ENCODE measurements around the gene PRRG4. TPM values are rescaled to one million over a fixed set of nuclear protein-coding genes. Genes with fewer than 3 reads are reported as not detected.

PRRG4 gene
- total and polyA plus RNA-seq, 2 experiments from 2014 or later: 1.6 to 1.9 TPM

- Mint-ChIP-seq H3K4me3 (no peak overlapping the region), H3K27ac (no peak overlapping the region), H3K4me1 (peaks cover 13% of the 10 kb centered on the region; the same call in 2 of the 3 replicates), H3K27me3 (ENCODE audit: insufficient read depth, low read depth, poor library complexity) (peaks cover 19% of the 10 kb centered on the region), H3K9me3 (no peaks in the 10 kb centered on the region), H3K36me3 (ENCODE audit: low read depth) (no peaks in the 10 kb centered on the region)
- H3K9me2 ChIP-seq (ENCODE audit: insufficient read depth): no peaks in the 10 kb centered on the region
- DNase-seq (ENCODE audit: low spot score): no peak
- H3K79me2 ChIP-seq (replicated peaks; ENCODE audit: insufficient read depth): no peaks in the 10 kb centered on the region
- no peak overlapping the region for H3K4me2 ChIP-seq
- H3K27me3 ChIP-seq (ENCODE audit: insufficient read depth): peaks cover 26% of the 10 kb centered on the region
- TF ChIP-seq, protein P1, sequence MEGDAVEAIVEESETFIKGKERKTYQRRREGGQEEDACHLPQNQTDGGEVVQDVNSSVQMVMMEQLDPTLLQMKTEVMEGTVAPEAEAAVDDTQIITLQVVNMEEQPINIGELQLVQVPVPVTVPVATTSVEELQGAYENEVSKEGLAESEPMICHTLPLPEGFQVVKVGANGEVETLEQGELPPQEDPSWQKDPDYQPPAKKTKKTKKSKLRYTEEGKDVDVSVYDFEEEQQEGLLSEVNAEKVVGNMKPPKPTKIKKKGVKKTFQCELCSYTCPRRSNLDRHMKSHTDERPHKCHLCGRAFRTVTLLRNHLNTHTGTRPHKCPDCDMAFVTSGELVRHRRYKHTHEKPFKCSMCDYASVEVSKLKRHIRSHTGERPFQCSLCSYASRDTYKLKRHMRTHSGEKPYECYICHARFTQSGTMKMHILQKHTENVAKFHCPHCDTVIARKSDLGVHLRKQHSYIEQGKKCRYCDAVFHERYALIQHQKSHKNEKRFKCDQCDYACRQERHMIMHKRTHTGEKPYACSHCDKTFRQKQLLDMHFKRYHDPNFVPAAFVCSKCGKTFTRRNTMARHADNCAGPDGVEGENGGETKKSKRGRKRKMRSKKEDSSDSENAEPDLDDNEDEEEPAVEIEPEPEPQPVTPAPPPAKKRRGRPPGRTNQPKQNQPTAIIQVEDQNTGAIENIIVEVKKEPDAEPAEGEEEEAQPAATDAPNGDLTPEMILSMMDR (conservative IDR thresholded peaks at IDR 0.05; ENCODE audit: low read depth in 2 of 2): no peak
- TF ChIP-seq ZNF331 (CRISPR knock-in tag; IDR thresholded peaks at IDR 0.05; ENCODE audit: low read depth): no peak
- no peaks in the 10 kb centered on the region for H4K20me1 ChIP-seq (replicated peaks; ENCODE audit: insufficient read depth)
- H2AFZ ChIP-seq: no peak overlapping the region
- H3K27ac ChIP-seq (ENCODE audit: low read depth): no peak overlapping the region
- H3K4me1 ChIP-seq (ENCODE audit: insufficient read depth): peaks cover 9% of the 10 kb centered on the region
- no peak for ATAC-seq
- no peaks in the 10 kb centered on the region for H3K36me3 ChIP-seq (ENCODE audit: insufficient read depth)
- peaks cover 11% of the 10 kb centered on the region for H3F3A ChIP-seq (replicated peaks; ENCODE audit: low read depth)
- H3K4me3 ChIP-seq: no peak overlapping the region
Observed at GRCh38 chr11:32831221-32831620, 1.5 kb downstream of the PRRG4 start.

- Histone ChIP-seq H3K4me1 (ENCODE audit: insufficient read depth) (peaks cover 4% of the 10 kb centered on the region), H3K79me2 (replicated peaks; ENCODE audit: insufficient read depth) (no peaks in the 10 kb centered on the region), H2AFZ (no peak overlapping the region), H3K9me2 (ENCODE audit: insufficient read depth) (no peaks in the 10 kb centered on the region), H3F3A (replicated peaks; ENCODE audit: low read depth) (peaks cover 11% of the 10 kb centered on the region), H3K36me3 (ENCODE audit: insufficient read depth) (no peaks in the 10 kb centered on the region), H3K4me3 (no peak overlapping the region), H3K27me3 (ENCODE audit: insufficient read depth) (peaks cover 18% of the 10 kb centered on the region), H3K4me2 (no peak overlapping the region), H3K27ac (ENCODE audit: low read depth) (no peak overlapping the region), H4K20me1 (replicated peaks; ENCODE audit: insufficient read depth) (no peaks in the 10 kb centered on the region)
- DNase-seq (ENCODE audit: low spot score) (peak; percentile 21), ATAC-seq (no peak)
- Mint-ChIP-seq H3K36me3 (ENCODE audit: low read depth) (no peaks in the 10 kb centered on the region), H3K27ac (no peak overlapping the region), H3K9me3 (no peaks in the 10 kb centered on the region), H3K27me3 (ENCODE audit: insufficient read depth, low read depth, poor library complexity) (peaks cover 16% of the 10 kb centered on the region), H3K4me3 (no peak overlapping the region), H3K4me1 (peaks cover 13% of the 10 kb centered on the region; the same call in 2 of the 3 replicates)
- TF ChIP-seq ZNF331 (CRISPR knock-in tag; IDR thresholded peaks at IDR 0.05; ENCODE audit: low read depth) (no peak), ZNF114 (CRISPR knock-in tag; IDR thresholded peaks at IDR 0.05) (no peak)
- TF ChIP-seq, protein P2, sequence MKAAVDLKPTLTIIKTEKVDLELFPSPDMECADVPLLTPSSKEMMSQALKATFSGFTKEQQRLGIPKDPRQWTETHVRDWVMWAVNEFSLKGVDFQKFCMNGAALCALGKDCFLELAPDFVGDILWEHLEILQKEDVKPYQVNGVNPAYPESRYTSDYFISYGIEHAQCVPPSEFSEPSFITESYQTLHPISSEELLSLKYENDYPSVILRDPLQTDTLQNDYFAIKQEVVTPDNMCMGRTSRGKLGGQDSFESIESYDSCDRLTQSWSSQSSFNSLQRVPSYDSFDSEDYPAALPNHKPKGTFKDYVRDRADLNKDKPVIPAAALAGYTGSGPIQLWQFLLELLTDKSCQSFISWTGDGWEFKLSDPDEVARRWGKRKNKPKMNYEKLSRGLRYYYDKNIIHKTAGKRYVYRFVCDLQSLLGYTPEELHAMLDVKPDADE (IDR thresholded peaks at IDR 0.05): no peak
- TF ChIP-seq, protein P3, sequence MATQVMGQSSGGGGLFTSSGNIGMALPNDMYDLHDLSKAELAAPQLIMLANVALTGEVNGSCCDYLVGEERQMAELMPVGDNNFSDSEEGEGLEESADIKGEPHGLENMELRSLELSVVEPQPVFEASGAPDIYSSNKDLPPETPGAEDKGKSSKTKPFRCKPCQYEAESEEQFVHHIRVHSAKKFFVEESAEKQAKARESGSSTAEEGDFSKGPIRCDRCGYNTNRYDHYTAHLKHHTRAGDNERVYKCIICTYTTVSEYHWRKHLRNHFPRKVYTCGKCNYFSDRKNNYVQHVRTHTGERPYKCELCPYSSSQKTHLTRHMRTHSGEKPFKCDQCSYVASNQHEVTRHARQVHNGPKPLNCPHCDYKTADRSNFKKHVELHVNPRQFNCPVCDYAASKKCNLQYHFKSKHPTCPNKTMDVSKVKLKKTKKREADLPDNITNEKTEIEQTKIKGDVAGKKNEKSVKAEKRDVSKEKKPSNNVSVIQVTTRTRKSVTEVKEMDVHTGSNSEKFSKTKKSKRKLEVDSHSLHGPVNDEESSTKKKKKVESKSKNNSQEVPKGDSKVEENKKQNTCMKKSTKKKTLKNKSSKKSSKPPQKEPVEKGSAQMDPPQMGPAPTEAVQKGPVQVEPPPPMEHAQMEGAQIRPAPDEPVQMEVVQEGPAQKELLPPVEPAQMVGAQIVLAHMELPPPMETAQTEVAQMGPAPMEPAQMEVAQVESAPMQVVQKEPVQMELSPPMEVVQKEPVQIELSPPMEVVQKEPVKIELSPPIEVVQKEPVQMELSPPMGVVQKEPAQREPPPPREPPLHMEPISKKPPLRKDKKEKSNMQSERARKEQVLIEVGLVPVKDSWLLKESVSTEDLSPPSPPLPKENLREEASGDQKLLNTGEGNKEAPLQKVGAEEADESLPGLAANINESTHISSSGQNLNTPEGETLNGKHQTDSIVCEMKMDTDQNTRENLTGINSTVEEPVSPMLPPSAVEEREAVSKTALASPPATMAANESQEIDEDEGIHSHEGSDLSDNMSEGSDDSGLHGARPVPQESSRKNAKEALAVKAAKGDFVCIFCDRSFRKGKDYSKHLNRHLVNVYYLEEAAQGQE (IDR thresholded peaks at IDR 0.05; ENCODE audit: unreplicated experiment): no peak
- TF ChIP-seq, protein P4, sequence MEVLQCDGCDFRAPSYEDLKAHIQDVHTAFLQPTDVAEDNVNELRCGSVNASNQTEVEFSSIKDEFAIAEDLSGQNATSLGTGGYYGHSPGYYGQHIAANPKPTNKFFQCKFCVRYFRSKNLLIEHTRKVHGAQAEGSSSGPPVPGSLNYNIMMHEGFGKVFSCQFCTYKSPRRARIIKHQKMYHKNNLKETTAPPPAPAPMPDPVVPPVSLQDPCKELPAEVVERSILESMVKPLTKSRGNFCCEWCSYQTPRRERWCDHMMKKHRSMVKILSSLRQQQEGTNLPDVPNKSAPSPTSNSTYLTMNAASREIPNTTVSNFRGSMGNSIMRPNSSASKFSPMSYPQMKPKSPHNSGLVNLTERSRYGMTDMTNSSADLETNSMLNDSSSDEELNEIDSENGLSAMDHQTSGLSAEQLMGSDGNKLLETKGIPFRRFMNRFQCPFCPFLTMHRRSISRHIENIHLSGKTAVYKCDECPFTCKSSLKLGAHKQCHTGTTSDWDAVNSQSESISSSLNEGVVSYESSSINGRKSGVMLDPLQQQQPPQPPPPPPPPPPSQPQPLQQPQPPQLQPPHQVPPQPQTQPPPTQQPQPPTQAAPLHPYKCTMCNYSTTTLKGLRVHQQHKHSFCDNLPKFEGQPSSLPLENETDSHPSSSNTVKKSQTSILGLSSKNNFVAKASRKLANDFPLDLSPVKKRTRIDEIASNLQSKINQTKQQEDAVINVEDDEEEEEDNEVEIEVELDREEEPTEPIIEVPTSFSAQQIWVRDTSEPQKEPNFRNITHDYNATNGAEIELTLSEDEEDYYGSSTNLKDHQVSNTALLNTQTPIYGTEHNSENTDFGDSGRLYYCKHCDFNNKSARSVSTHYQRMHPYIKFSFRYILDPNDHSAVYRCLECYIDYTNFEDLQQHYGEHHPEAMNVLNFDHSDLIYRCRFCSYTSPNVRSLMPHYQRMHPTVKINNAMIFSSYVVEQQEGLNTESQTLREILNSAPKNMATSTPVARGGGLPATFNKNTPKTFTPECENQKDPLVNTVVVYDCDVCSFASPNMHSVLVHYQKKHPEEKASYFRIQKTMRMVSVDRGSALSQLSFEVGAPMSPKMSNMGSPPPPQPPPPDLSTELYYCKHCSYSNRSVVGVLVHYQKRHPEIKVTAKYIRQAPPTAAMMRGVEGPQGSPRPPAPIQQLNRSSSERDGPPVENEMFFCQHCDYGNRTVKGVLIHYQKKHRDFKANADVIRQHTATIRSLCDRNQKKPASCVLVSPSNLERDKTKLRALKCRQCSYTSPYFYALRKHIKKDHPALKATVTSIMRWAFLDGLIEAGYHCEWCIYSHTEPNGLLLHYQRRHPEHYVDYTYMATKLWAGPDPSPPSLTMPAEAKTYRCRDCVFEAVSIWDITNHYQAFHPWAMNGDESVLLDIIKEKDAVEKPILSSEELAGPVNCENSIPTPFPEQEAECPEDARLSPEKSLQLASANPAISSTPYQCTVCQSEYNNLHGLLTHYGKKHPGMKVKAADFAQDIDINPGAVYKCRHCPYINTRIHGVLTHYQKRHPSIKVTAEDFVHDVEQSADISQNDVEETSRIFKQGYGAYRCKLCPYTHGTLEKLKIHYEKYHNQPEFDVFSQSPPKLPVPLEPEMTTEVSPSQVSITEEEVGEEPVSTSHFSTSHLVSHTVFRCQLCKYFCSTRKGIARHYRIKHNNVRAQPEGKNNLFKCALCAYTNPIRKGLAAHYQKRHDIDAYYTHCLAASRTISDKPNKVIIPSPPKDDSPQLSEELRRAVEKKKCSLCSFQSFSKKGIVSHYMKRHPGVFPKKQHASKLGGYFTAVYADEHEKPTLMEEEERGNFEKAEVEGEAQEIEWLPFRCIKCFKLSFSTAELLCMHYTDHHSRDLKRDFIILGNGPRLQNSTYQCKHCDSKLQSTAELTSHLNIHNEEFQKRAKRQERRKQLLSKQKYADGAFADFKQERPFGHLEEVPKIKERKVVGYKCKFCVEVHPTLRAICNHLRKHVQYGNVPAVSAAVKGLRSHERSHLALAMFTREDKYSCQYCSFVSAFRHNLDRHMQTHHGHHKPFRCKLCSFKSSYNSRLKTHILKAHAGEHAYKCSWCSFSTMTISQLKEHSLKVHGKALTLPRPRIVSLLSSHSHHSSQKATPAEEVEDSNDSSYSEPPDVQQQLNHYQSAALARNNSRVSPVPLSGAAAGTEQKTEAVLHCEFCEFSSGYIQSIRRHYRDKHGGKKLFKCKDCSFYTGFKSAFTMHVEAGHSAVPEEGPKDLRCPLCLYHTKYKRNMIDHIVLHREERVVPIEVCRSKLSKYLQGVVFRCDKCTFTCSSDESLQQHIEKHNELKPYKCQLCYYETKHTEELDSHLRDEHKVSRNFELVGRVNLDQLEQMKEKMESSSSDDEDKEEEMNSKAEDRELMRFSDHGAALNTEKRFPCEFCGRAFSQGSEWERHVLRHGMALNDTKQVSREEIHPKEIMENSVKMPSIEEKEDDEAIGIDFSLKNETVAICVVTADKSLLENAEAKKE (CRISPR knock-in tag; IDR thresholded peaks at IDR 0.05): no peak
Observed at GRCh38 chr11:32833921-32834320, 4.2 kb downstream of the PRRG4 start.
